GM06990 (cell line): ENCODE results near the gene TMEM163.

Source experiments
- DNase-seq: peaks from one replicate; pipeline ENCODE4 v3.0.0-alpha.2; 2011; ENCODE audit not compliant: insufficient read length; ENCODE audit errors: extremely low read depth
- H3K27me3 ChIP-seq: replicated peaks from 2 replicates; pipeline ENCODE4 v1.6.0; 2011; ENCODE audit warnings: low read length; ENCODE audit not compliant: control insufficient read depth, insufficient read depth
- H3K36me3 ChIP-seq: 2 replicates; pipeline ENCODE4 v1.5.1; 2011; ENCODE audit warnings: low read length; ENCODE audit not compliant: control insufficient read depth, insufficient read depth
- H3K4me3 ChIP-seq: replicated peaks from 2 replicates; pipeline ENCODE4 v1.5.1; 2011; ENCODE audit warnings: low read depth, mild to moderate bottlenecking, control low read depth, low read length
- TF ChIP-seq, protein P1 (sequence below): IDR thresholded peaks from 2 replicates; pipeline ENCODE4 v1.5.1; 2011; ENCODE audit warnings: low read length, control low read depth, mild to moderate bottlenecking, inconsistent platforms; ENCODE audit not compliant: insufficient read depth, poor library complexity, severe bottlenecking

Gene TMEM163

DNA sequence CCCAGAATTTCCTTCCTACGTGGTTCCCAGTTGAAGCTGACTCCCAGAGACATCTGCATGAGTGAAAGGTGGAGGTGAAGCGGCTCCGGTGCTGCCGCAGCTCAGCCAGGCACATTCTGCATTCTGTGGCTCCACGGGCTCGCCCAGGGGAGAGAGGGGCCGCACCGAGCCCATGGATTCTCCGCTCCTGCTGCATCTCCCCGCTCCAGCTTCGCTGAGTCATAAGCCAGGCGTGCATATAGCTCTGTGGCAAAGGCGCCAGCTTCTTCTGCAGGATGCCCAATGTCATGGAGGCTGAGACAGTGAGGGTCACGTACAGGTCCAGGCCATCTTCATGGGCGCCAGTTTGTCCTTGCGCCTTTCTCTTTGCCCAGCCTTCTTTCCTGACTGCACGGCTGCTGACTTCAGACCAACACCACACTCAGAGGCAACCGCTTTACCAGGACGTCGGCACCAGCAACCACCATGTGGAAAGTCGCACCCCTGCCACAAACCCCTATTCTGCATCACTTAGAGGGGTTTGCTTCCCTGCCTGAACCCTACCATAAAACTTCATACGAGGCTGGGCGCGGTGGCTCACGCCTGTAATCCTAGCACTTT is 249.2 kb downstream of the TMEM163 start:
- no peaks in the 10 kb centered on the region for H3K36me3 ChIP-seq
- no peak overlapping the region for H3K4me3 ChIP-seq
- DNase-seq: no peak
- H3K27me3 ChIP-seq: no peaks in the 10 kb centered on the region
- TF ChIP-seq, protein P1, sequence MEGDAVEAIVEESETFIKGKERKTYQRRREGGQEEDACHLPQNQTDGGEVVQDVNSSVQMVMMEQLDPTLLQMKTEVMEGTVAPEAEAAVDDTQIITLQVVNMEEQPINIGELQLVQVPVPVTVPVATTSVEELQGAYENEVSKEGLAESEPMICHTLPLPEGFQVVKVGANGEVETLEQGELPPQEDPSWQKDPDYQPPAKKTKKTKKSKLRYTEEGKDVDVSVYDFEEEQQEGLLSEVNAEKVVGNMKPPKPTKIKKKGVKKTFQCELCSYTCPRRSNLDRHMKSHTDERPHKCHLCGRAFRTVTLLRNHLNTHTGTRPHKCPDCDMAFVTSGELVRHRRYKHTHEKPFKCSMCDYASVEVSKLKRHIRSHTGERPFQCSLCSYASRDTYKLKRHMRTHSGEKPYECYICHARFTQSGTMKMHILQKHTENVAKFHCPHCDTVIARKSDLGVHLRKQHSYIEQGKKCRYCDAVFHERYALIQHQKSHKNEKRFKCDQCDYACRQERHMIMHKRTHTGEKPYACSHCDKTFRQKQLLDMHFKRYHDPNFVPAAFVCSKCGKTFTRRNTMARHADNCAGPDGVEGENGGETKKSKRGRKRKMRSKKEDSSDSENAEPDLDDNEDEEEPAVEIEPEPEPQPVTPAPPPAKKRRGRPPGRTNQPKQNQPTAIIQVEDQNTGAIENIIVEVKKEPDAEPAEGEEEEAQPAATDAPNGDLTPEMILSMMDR: no peak

DNA sequence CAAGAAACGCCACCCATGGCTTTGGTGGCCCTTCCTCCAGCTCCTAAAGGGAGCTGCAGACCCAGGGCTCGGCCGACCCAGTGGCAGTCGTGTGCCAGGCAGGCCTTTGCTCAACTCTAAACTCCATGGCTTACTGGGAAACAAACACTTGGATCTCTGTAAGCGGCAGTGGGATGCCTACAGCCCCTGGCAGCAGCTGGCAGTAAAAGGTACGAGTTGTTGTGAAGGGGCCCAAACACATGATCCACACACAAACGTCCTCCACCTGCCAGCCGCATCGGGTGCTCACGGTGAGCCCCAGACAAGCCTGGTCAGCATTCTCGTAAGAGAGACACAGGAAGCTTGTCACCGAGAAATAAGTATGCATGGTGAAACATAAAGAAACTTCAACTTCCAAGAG is 250.0 kb downstream of the TMEM163 start:
- TF ChIP-seq, protein P1: no peak
- no peak for DNase-seq
- no peak overlapping the region for H3K4me3 ChIP-seq
- H3K36me3 ChIP-seq: no peaks in the 10 kb centered on the region
- no peaks in the 10 kb centered on the region for H3K27me3 ChIP-seq

DNA sequence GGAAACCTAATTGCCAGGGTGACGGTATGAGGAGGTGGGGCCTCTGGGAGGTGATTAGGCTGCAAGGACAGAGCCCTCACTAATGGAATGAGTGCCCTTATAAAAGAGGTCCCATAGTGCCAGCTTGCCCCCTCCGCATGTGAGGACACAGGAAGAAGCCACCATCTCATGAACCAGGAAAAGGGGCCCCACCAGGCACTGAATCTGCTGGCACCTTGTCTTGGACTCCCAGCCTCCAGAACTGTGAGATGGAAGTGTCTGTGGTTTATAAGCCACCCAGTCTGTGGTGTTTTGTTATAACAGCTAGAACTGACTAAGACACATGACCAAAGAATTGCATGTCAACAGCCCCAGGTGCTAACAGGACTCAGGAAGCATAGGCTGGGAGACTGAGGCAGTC is 250.6 kb downstream of the TMEM163 start:
- DNase-seq: no peak
- Histone ChIP-seq H3K36me3 (no peaks in the 10 kb centered on the region), H3K27me3 (no peaks in the 10 kb centered on the region), H3K4me3 (no peak overlapping the region)
- TF ChIP-seq, protein P1: no peak

DNA sequence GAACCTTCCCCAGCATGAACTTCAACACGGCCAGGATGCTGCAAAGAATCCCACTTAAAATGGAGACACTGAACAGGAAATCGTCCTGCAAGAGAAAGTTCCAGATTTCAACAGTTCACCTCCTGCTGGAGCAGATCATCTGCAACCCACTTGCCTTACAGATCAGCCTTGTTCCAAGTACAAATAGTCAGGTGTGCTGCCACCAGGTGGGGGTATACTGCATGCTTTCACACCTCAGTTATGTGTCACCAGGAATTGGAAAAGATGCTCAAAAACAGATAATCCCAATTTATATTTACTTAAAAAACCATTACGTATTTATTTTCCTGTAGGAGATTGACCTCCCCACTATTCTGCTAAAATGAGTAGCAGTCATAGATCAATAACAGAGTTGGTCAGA is 252.7 kb downstream of the TMEM163 start:
- DNase-seq: no peak
- TF ChIP-seq, protein P1: peak; percentile 61
- Histone ChIP-seq H3K36me3 (no peaks in the 10 kb centered on the region), H3K4me3 (no peak overlapping the region), H3K27me3 (no peaks in the 10 kb centered on the region)

- TF ChIP-seq, protein P1: no peak
- H3K4me3 ChIP-seq: no peak overlapping the region
- H3K36me3 ChIP-seq: no peaks in the 10 kb centered on the region
- no peak for DNase-seq
- H3K27me3 ChIP-seq: no peaks in the 10 kb centered on the region
These were observed 253.3 kb downstream of the TMEM163 start for GRCh38 chr2:134465228-134466105.
